Adrenal gland (tissue), 5 donors: ENCODE data around the gene ERF.

Experiments used
- CTCF ChIP-seq, 6 experiments: fragments of 450-650 bp in 4 of 6; fragments of 200-600 bp in 2 of 6; sonication (generic) in 1 of 6; IDR thresholded peaks; 1 replicate in 5 of 6; 2 replicates in 1 of 6; pipeline versions ENCODE4 v1.5.1 to v1.8.0; 2016 to 2021; ENCODE audit warnings: antibody characterized with exemption in 6 of 6, mild to moderate bottlenecking in 2 of 6, moderate library complexity in 1 of 6
- POLR2A ChIP-seq, 2 donors: fragments of 450-650 bp; IDR thresholded peaks; one replicate each; pipeline ENCODE4 v1.6.1; 2017; ENCODE audit warnings: antibody characterized with exemption in 2 of 2, mild to moderate bottlenecking in 2 of 2, moderate library complexity in 1 of 2
- donor health status: DM: no; HTN: no; CAD: no.

GRCh38 chr19:42228641-42229040 is 26.3 kb downstream of the ERF start:
- TF ChIP-seq CTCF (IDR thresholded peaks at IDR 0.05) (no peak), POLR2A (IDR thresholded peaks at IDR 0.05) (no peak)
